GM21360 (cell line): ENCODE data around the gene SYDE2.
"Not testable (repeated sequence)": the region's sequence is repeated elsewhere in the genome, so short reads cannot be mapped to it uniquely, and the experiment has no call there.

Experiments
- ATAC-seq: cut with Tn5 transposase; IDR thresholded peaks from one replicate; pipeline ENCODE4 v1.9.1; 2021; ENCODE audit warnings: mild to moderate bottlenecking, moderate library complexity; ENCODE audit not compliant: unreplicated experiment

Gene SYDE2

DNA sequence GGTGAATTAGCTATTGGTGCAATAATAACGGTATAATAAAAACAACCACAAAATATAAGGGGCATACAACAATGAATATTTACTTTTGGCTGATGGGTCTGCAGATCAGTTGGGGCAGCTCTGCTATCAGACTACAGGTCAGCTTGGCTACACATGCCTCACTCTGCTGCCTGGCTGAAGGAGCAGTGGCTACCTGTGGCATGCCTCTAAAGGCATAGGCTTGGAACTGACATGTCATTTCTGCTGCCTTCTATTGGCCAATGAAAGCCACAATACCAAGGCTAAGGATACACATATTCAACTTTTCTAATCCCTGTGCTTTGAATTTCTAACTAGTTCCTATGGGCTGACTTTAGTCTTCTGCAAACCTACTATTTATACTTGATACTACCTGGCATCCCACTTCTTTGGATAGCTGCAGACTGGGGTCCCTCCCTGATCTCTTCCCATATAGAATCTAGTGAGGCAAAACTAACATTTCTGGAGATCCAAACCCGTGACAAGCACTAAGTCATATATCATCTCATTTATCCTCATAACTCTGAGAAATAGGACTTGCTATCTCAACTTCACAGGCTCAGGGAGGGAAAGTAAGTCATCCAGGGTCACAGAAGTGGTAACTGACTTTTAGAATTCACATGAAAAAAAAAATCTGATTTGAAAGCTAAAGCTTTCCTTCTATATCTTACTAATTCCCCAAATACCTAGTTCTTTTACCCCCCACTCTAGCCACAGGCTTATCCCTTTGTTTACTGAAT is 19.2 kb upstream of the SYDE2 start:
- ATAC-seq, result no peak

DNA sequence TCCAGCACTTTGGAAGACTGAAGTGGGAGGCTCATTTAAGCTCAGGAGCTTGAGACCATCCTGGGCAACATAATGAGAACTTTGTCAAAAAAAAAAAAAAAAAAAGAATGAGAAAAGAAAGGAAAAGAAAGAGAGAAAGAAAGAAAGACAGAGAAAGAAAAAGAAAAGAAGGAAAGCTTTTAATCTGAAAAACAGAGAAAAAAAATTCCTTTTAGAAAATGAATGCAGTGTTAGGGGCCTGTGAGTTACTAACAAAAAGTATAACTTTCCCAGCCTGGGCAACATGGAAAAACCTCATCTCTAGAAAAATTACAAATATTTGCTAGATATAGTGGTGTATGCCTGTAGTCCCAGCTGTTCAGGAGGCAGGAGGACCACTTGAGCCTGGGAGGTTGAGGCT is 15.9 kb upstream of the SYDE2 start:
- ATAC-seq, result no peak

DNA sequence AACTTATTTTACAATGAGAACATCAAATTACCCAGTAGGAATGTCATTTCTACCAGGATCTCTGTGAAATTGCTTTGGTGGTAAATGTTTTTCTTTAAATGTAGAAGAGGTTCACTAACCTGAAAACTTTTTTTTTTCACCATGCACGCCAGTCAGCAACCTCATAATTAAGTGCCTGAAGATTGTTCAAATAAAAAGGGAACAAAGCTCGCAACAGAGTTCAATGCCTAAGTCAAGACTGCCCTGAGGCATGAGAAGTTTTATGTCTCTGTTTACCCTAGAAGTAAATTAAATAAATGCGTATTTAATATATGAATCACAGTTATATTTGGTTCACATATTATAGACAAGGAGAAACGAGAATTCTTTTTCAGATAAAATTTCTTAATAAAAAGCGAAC is 13.8 kb upstream of the SYDE2 start:
- ATAC-seq, result no peak

DNA sequence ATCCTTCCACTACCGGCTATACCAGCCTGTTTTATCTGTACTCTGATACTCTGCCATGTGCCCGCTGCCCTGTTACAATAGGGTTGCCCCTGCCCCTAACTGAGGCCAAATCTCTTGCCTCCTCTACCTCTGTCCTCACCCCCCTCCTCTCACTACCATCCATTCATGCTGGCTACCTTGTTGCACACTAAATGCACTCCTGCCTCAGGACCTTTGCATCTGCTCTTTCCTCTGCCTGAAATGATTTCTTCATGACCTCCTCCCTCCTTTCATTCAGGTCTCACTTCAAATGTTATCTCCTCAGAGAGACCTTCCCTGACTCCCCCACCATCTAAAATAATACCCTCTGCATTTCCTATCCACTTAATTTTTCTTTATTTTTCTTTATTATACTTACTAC is 7.7 kb upstream of the SYDE2 start:
- no peak for ATAC-seq

DNA sequence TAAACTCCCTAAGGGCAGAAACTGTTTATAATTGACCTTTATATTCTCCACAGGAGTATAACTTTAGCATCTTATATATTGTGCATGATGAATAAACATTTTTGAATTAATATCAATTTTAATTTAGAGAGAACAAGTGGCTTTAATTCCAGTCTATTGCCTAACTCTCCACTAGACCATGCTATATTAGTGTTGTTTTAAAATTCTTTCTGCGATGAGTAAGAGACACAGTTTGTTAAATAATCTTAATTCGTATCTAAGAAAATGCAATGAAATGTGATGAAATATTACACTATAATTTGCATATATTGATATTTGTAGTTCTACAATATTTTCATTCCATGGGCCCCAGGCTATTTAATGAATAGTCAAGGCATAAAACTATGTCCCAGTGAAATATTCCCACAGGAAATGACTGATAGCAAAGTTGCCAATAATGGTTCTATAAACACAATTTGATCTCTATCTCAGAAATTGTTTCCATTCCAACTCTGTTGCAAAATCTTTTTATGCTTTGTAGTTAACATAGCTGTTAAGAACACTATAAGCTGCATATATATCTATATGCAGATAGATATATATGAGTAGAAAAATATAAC is 2.9 kb upstream of the SYDE2 start:
- no peak for ATAC-seq

DNA sequence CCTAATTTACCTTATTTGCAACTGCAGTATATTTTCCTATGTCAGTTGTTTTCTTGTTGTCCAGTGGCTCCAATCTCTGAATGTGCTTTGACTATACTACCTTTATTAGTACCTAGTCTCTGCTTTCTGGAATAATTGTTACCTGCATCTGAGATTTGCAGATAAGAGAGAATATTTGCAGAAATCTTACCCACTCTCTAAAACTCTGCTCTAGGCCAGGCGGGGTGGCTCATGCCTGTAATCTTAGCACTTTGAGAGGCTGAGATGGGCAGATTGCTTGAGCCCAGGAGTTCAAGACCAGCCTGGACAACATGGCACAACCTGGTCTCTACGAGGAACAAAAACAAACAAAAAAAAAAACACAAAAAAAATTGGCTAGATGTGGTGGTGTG is 2.0 kb upstream of the SYDE2 start:
- ATAC-seq, result no peak

DNA sequence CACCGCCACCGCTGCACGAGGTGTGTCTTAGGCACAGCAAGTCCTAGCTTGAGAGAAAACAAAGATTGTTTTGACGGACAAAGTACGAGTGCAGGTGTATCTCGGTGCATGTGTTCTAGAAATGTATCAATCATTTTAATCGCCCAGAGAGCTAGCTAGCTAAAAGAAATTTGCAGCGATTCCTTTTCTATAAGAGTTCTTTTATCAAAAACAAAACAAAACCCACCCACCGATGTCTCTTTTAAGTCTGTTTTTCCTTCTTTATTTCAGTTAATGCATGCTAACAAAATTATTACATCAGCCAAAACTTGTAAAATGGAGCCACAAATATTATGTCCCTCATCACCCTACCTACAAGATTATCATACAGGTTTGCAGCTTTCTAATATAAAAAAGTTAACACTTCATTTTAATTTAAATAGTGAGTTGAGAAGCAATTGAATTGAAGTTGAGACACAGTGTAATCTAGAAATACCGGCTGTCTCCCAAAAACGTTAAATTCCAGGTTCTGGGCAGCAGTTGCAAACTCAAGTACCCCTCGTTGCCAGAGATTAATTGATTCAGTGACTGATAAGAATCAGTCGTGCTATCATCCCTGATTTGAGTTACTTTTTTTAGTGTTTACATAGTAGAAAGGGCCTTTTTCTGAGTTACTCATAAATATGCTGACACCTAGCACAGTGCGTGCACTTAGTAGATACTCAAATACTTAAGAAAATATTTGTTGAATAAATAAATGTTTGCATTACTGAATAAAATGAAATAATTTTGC is 1.5 kb upstream of the SYDE2 start:
- no peak for ATAC-seq

DNA sequence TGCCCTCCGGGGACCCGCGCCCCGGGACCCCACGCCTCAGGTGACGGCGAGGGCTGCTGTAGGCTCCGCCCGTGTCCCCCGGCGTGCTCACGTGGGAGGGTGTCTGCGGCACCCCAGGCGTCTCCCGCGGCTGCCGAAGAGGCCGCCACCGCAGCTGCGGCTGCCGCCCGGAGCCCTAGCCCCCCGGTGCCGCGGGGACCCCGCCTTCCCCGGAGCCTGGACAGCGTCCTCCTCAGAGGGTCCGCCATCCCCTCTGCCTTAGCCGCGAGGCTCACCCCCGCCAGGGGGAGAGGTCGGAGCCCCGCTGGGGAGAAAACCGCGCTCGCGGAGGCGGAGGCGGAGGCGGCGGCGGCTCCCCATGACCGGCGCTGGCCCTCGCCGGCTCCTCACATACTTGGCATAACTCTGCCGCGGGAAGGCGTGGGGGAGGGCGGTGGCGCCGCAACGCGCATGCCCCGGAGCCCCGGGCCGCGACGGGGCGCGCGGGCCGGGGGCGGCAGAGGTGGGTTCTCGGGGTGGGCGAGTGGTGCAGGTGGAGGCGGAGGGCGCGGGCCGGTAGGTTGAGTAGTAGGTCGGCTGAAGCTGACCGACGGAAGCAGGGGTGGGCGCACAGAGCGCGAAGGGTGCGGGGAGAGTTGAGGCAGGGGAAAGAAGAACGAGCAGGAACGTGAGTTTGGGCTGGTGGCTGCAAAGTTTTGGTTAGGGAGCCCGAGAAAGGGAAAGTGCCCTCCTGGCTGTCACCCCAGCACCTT is 700 bp upstream of the SYDE2 start:
- peak; percentile 45 for ATAC-seq

DNA sequence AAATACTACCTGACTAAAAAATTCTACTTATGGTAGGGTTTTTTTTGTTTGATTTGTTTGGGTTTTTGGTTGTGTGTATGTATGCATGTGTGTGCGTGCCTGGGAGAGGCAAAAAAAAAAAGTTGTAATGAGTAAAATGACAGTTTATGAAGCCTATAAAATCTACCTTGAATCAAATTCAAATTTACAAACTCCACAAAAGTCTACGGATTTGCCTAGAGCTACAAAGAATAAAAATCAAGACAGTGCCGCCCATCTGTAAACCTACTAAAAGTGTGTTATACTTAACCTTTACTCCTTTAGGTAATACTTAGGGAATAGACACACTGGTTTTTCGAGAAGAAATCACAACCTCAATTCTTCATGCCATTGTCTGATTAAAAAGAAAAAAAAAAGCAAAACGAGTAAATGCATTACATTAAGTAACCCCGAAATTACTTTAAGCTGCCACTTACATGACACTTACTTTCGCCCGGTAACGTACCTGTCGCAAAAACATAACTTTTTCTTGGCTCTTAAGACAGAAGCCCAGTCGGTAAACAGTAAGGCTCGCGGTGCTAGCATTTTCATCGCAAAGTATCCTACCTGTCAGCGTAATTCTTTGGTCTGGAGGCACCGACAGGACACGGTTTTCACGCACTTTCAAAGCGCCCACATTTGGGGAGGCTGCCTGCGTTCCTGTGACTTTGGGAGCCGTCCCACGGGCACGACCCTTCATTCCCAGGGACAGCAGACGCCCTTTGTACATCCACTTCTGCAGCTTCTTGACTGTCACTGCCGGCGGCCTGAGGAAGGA is 951 bp downstream of the SYDE2 start:
- no peak for ATAC-seq

DNA sequence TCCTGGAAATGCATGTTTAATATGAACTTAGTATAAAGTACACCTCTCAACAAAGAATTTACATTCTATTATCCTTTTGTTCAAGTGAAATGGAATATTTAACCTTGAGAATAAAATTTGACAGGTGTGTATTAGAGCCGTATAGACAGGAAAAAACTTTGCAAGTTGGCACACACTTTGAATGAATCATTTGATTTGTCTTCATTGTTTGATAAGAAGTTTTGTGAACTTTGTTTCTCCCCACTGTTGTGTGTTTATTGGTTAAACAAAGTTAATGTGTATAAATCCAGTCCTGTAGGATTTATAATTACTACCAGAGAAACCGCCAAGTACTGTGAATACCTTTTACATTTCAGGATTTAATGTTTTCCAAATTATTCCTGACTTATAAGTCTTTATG is 2.0 kb downstream of the SYDE2 start:
- ATAC-seq, result no peak

DNA sequence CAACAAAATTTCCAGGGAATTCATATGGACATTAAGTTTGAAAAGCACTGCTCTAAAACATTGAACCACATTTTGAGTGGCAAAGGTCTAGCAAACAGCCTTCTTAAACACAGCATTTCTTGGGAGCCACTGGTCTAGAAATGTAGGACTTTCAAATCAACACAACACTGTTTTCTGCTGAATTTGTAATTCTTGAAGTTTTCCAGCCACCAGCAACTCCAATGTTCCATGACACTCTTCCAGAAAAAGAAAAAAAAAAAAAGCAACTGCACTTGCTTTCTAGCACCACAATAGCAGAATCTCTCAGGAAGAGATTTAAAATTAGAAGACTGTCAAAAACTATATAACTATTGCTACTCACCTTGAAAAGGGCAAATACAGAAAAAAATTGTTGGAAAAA is 4.5 kb downstream of the SYDE2 start:
- ATAC-seq, result no peak

DNA sequence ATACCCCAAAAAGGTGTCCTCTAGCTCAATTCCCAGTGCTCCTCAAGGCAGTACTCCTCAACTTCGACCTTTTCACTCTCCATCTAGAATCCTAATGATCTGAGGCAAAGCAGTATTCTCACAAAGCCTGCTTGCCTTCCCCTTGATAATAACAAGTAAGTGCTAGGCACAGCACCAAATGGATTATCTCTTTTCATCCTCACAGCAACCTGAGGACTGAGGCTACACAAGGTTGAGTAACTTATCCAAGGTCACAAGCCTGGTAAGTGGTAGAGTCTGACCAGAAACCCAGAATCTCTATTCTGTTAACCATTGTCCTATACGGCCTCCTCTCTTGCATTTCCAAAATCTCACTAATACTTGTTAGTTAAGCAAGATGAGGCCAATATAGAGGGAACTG is 5.1 kb downstream of the SYDE2 start:
- ATAC-seq, result no peak

DNA sequence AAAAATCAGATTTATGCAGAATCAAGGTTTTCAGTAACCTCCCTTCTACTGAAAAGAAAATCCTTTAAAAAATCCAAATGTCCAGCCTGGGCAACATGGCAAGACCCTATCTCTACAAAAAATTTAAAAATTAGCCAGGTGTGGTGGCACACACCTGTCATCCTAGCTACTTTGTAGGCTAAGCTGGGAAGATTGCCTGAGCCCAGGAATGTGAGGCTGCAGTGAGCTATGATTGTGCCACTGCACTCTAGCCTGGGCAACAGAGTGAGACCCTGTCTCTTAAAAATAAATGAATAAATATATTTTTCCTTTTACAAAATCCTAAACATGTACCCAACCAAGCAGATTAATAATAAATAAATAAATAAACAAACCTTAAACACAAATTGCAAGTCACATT is 8.7 kb downstream of the SYDE2 start:
- not testable (repeated sequence) for ATAC-seq

DNA sequence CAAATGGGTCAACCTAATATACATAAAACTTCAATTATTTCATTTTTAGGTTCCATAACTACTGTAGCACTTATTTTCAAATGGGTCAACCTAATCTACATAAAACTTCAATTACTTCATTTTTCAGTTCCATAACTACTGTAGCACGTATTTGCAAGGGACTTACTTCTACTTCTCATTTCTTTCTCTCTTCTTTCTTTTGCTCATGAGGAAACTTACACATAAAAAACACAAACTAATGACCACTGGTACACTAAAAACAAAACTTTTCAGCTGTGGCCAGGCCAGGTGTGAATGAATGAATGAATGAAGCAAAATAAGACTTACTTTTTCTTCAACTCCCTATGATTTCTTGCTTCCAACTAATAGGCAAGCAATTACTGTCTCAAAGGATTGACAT is 11.7 kb downstream of the SYDE2 start:
- no peak for ATAC-seq

DNA sequence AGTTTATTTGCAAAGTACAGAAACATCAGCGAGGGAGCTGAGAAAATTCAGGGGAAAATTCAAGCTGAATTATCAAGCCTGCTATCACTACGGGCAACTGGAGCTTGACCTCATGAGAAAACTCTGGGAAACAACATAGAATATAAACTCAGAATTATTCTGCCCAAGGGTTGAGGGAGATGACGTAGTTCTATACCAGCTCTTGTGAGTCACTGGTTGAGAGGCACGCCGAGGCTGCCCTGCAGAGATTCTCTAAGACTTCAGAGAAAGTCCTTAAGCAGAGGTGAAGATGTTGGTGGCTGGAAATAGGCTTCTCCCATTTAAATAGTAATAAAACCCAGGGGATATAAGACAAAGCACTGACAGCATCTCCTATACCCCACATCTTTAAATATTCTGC is 12.3 kb downstream of the SYDE2 start:
- ATAC-seq, result no peak

DNA sequence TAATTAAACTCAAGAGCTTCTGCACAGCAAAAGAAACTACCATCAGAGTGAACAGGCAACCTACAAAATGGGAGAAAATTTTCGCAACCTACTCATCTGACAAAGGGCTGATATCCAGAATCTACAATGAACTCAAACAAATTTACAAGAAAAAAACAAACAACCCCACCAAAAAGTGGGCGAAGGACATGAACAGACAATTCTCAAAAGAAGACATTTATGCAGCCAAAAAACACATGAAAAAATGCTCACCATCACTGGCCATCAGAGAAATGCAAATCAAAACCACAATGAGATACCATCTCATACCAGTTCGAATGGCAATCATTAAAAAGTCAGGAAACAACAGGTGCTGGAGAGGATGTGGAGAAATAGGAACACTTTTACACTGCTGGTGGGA is 13.8 kb downstream of the SYDE2 start:
- not testable (repeated sequence) for ATAC-seq

DNA sequence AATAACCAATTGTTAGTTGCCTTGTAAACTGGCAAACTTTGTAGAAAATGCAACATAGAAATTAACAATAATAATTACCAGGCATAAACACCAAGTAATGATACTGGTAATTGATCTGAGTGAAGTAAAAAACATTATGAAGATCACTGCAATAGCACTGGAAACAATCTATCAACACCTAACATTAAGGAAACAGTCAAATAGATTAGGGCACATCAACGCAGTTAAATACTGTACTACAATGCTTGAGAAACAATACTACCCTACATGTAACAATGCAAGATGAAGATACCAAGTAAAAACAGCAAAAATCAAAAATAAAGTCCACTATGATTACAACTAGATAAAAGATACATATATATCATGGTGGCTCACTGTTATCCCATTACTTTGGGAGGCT is 16.6 kb downstream of the SYDE2 start:
- no peak for ATAC-seq

DNA sequence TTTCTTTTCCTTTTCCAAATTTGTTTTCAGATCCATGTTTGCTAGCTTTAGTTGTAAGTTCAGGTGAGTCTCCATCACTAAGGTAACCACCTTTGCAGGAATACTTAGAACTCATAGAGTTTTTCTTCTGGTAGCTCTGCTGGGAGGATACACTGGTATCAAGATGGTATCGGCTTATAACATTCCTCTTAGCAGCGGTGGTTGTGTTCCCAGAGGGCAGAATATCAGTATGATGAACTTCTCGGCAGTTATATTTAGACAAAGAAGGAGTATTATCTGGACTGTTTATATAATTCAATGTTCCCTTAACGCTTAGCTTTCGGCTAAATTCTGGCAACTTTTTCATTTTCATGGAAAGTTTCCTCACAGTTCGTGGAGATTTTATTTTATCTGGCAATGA is 18.1 kb downstream of the SYDE2 start:
- ATAC-seq, result no peak

DNA sequence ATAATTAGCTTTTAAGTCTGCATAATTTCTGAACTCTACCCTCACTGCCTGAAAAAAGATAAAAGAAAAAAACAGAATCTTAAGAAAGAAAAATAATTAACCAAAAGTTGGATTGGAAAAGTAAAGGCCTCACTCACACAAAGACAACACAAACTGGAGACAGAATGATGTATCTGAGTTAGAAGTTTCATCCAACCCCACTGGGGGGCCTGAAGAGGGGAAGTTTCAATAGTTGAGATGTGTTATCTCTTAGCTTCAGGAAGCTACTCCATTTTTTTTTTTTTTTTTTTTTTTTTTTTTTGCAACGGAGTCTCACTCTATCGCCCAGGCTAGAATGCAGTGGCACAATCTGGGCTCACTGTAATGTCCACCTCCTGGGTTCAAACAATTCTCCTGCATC is 19.9 kb downstream of the SYDE2 start:
- ATAC-seq, result no peak

DNA sequence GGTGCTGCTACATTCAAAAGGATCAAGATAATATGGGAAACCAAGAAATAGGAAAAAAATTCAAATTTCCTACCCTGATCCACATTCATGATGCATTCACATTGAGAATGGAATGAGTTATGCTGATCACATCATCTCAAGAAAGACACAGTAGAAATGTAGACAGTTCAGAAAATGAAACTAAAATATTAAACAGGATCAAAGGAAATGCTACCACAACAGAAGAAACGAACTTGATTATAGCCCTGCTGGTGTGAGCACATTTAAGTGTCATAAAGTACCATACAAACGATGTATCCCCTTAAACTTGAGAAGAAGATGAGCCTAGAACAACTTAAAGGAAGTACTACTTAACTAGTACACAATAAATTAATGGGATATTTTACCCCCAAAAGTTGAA is 21.3 kb downstream of the SYDE2 start:
- no peak for ATAC-seq

DNA sequence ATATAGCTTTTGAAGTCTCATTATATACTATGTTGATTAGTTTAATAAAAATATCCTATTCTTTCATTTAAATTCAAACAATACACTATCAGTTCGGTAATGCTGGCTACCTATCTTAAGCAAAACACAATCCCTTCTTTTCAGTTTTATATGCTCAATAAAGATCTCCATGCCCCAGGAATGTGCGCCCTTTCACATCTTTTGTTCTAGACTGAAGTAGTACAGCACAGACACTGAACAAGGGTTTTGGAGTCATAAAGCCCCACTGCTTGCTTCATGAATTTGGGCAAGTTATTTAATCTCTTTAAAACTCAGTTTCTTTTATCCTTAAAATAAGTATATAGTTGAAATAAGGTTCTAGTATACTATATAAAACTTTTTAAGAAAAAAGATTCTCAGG is 22.4 kb downstream of the SYDE2 start:
- ATAC-seq, result no peak
